Liver (tissue), 3 donors: Measurements from ENCODE around the gene TIMP3.

Experiments
- ATF3 ChIP-seq: IDR thresholded peaks from 2 replicates; pipeline ENCODE4 v1.6.1; 2016; ENCODE audit warnings: antibody characterized with exemption
- CTCF ChIP-seq: fragments of 150-350 bp; IDR thresholded peaks from 2 replicates; pipeline ENCODE4 v1.5.1; 2017; ENCODE audit warnings: improper control_type of control experiment, low read depth, low read length; ENCODE audit not compliant: missing input control
- EGR1 ChIP-seq, 2 donors: IDR thresholded peaks; 2 replicates each; pipeline ENCODE4 v1.6.1; 2016 to 2018; ENCODE audit warnings: antibody characterized with exemption in 2 of 2, low read depth in 2 of 2
- JUND ChIP-seq, 2 donors: IDR thresholded peaks; 2 replicates each; pipeline ENCODE4 v1.6.1; 2016; ENCODE audit warnings: antibody characterized with exemption in 2 of 2
- MAX ChIP-seq: IDR thresholded peaks from 2 replicates; pipeline ENCODE4 v1.6.1; 2016; ENCODE audit warnings: antibody characterized with exemption
- REST ChIP-seq: IDR thresholded peaks from 2 replicates; pipeline ENCODE4 v1.6.1; 2016; ENCODE audit warnings: antibody characterized with exemption, mild to moderate bottlenecking
- TAF1 ChIP-seq: conservative IDR thresholded peaks from 2 replicates; pipeline ENCODE4 v1.6.1; 2016; ENCODE audit warnings: antibody characterized with exemption, mild to moderate bottlenecking
- YY1 ChIP-seq: IDR thresholded peaks from 2 replicates; pipeline ENCODE4 v1.6.1; 2016; ENCODE audit warnings: antibody characterized with exemption, mild to moderate bottlenecking
- donor health status: healthy.
- donor health status: healthy.

- TF ChIP-seq CTCF (no peak), YY1 (no peak), EGR1 (IDR thresholded peaks at IDR 0.05; ENCODE audit: low read depth in 2 of 2) (no peak), ATF3 (no peak), MAX (no peak), TAF1 (no peak), REST (no peak), JUND (IDR thresholded peaks at IDR 0.05) (no peak)
These were observed 78.0 kb downstream of the TIMP3 start for GRCh38 chr22:32879550-32879949.
